DOHH2 (cell line): Measurements from ENCODE around the gene ZNF346.

Source experiments
- CTCF ChIP-seq: fragments of 200-600 bp; sonication (generic); IDR thresholded peaks from one replicate; pipeline ENCODE4 v1.5.1; 2014; ENCODE audit warnings: antibody characterized with exemption, mild to moderate bottlenecking, low read depth, low read length; ENCODE audit not compliant: poor library complexity, severe bottlenecking
- EZH2phosphoT487 ChIP-seq: fragments of 200-600 bp; sonication (generic); IDR thresholded peaks from 2 replicates; pipeline ENCODE4 v1.6.1; 2017; ENCODE audit warnings: borderline replicate concordance, mild to moderate bottlenecking, antibody characterized with exemption, low read length, moderate library complexity, mixed read lengths

GRCh38 chr5:177109810-177110209, 87.3 kb downstream of the ZNF346 start:
- no peak for TF ChIP-seq CTCF
- TF ChIP-seq EZH2phosphoT487: no peak
